ENCODE data around the gene ARSG. TPM values are rescaled to one million over a fixed set of nuclear protein-coding genes. Genes with fewer than 3 reads are reported as not detected.

Gene ARSG
- total RNA-seq, 1 donor from 2014 or later = 8.7 TPM

- Mint-ChIP-seq H3K4me3 (ENCODE audit: unreplicated experiment) (no peak overlapping the region), H3K9me3 (ENCODE audit: unreplicated experiment) (no peaks in the 10 kb centered on the region), H3K36me3 (ENCODE audit: unreplicated experiment) (peaks cover 36% of the 10 kb centered on the region), H3K27me3 (ENCODE audit: unreplicated experiment) (no peaks in the 10 kb centered on the region), H3K27ac (ENCODE audit: unreplicated experiment) (no peak overlapping the region), H3K4me1 (ENCODE audit: unreplicated experiment) (peaks cover 17% of the 10 kb centered on the region)
- peak; percentile 49 for DNase-seq (ENCODE audit: extremely low spot score, unreplicated experiment)
- TF ChIP-seq, protein P1, sequence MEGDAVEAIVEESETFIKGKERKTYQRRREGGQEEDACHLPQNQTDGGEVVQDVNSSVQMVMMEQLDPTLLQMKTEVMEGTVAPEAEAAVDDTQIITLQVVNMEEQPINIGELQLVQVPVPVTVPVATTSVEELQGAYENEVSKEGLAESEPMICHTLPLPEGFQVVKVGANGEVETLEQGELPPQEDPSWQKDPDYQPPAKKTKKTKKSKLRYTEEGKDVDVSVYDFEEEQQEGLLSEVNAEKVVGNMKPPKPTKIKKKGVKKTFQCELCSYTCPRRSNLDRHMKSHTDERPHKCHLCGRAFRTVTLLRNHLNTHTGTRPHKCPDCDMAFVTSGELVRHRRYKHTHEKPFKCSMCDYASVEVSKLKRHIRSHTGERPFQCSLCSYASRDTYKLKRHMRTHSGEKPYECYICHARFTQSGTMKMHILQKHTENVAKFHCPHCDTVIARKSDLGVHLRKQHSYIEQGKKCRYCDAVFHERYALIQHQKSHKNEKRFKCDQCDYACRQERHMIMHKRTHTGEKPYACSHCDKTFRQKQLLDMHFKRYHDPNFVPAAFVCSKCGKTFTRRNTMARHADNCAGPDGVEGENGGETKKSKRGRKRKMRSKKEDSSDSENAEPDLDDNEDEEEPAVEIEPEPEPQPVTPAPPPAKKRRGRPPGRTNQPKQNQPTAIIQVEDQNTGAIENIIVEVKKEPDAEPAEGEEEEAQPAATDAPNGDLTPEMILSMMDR (IDR thresholded peaks at IDR 0.05) = no peak
These were observed 159.1 kb downstream of the ARSG start for GRCh38 chr17:68450391-68450790.

GRCh38 chr17:68450801-68451200 is 159.5 kb downstream of the ARSG start:
- no peak for DNase-seq (ENCODE audit: extremely low spot score, unreplicated experiment)
- Mint-ChIP-seq H3K9me3 (ENCODE audit: unreplicated experiment) (no peaks in the 10 kb centered on the region), H3K4me3 (ENCODE audit: unreplicated experiment) (no peak overlapping the region), H3K36me3 (ENCODE audit: unreplicated experiment) (peaks cover 32% of the 10 kb centered on the region), H3K27me3 (ENCODE audit: unreplicated experiment) (no peaks in the 10 kb centered on the region), H3K27ac (ENCODE audit: unreplicated experiment) (no peak overlapping the region), H3K4me1 (ENCODE audit: unreplicated experiment) (peaks cover 20% of the 10 kb centered on the region)
- TF ChIP-seq, protein P1 (IDR thresholded peaks at IDR 0.05) = no peak

DNA sequence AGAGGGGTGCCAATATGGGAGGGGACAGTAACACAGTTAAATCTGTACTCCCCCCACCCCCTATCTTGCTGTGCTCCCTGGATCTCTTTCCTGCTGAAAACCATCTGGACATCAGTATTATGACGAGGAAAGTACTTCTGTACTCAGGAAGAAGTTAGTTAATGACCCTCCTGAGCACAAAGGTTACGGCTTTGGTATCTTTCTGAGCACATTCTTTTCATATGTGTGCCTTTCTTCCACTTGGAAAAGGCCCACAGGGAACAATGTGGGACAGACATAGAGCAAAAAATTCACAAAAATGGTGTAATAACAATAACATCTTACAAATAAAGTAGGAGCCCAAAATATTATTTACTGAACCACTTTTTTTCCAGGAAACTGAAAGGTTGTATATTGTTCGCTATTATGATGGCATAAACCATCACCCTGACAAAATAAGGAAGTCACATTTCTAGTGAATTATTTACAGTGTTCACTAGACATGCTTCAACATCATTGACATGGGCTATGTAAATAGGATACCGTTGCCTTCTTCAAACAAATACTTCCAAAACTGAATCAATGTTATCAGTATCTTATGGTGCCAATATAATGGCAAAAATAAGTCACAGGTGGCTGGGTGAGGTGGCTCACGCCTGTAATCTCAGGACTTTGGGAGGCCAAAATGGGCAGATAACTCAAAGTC is 160.5 kb downstream of the ARSG start:
- Mint-ChIP-seq H3K36me3 (ENCODE audit: unreplicated experiment) (peaks cover 28% of the 10 kb centered on the region), H3K4me3 (ENCODE audit: unreplicated experiment) (no peak overlapping the region), H3K27ac (ENCODE audit: unreplicated experiment) (no peak overlapping the region), H3K4me1 (ENCODE audit: unreplicated experiment) (peaks cover 28% of the 10 kb centered on the region), H3K27me3 (ENCODE audit: unreplicated experiment) (no peaks in the 10 kb centered on the region), H3K9me3 (ENCODE audit: unreplicated experiment) (no peaks in the 10 kb centered on the region)
- TF ChIP-seq, protein P1 (IDR thresholded peaks at IDR 0.05) = no peak
- no peak for DNase-seq (ENCODE audit: extremely low spot score, unreplicated experiment)

GRCh38 chr17:68452724-68453290 is 161.5 kb downstream of the ARSG start:
- Mint-ChIP-seq H3K4me1 (ENCODE audit: unreplicated experiment) (peaks cover 28% of the 10 kb centered on the region), H3K36me3 (ENCODE audit: unreplicated experiment) (peaks cover 26% of the 10 kb centered on the region), H3K4me3 (ENCODE audit: unreplicated experiment) (no peak overlapping the region), H3K9me3 (ENCODE audit: unreplicated experiment) (no peaks in the 10 kb centered on the region), H3K27ac (ENCODE audit: unreplicated experiment) (no peak overlapping the region), H3K27me3 (ENCODE audit: unreplicated experiment) (no peaks in the 10 kb centered on the region)
- no peak for DNase-seq (ENCODE audit: extremely low spot score, unreplicated experiment)
- TF ChIP-seq, protein P1 (IDR thresholded peaks at IDR 0.05) = no peak

DNA sequence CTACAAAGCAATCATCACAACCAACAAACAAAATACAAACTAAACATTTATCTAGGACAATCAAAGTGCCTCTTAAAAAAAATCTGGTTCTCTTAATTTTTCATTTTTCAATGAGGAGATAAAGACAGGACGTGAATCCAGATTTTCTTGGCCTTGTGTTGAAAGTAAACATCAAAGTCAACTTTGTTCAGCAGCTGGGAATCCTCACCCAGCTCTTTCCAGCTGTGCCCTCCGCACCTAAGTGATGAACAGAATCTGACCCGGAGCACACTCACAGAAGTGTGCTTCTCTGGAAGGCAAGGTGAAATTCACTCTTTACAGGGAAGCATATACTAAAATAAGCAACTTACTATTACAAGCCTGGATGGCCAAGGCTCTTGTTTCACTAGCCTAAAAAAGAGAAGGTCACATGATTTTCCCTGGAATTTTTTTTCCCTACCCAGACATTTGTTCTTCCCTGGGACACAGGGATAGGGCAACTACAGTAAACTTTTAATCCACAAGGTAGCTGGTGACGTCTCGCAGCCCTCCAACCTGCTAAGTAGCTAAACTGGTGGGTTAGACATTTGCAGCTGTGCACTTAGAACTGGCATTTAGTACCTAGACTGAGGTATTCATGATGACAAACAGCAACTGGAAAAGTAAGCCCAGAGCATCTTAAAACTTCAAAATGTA is 162.8 kb downstream of the ARSG start:
- DNase-seq (ENCODE audit: extremely low spot score, unreplicated experiment) = no peak
- TF ChIP-seq, protein P1 (IDR thresholded peaks at IDR 0.05) = no peak
- Mint-ChIP-seq H3K9me3 (ENCODE audit: unreplicated experiment) (no peaks in the 10 kb centered on the region), H3K4me1 (ENCODE audit: unreplicated experiment) (peaks cover 35% of the 10 kb centered on the region), H3K36me3 (ENCODE audit: unreplicated experiment) (peaks cover 21% of the 10 kb centered on the region), H3K27ac (ENCODE audit: unreplicated experiment) (peak overlapping the region; percentile 44), H3K27me3 (ENCODE audit: unreplicated experiment) (no peaks in the 10 kb centered on the region), H3K4me3 (ENCODE audit: unreplicated experiment) (no peak overlapping the region)
